Muscle layer of duodenum (tissue), 2 donors: ENCODE data around the gene PKNOX2.

Experiments
- H3K27ac ChIP-seq: one replicate; pipeline ENCODE4 v1.7.0; 2013; ENCODE audit warnings: mild to moderate bottlenecking, low read length
- H3K27me3 ChIP-seq: one replicate; pipeline ENCODE4 v1.7.0; 2013; ENCODE audit warnings: low read depth, mild to moderate bottlenecking, control low read depth, low read length
- H3K36me3 ChIP-seq, 2 donors: one replicate each; pipeline ENCODE4 v1.7.0; 2013; ENCODE audit warnings: low read length in 2 of 2, control low read depth in 1 of 2, mild to moderate bottlenecking in 1 of 2; ENCODE audit not compliant: insufficient read depth in 2 of 2, control insufficient read depth in 1 of 2
- H3K4me1 ChIP-seq, 2 donors: one replicate each; pipeline ENCODE4 v1.7.0; 2013; ENCODE audit warnings: low read length in 2 of 2, mild to moderate bottlenecking in 2 of 2, control low read depth in 1 of 2, moderate library complexity in 1 of 2; ENCODE audit not compliant: insufficient read depth in 2 of 2, control insufficient read depth in 1 of 2
- H3K4me3 ChIP-seq, 2 donors: one replicate each; pipeline ENCODE4 v1.7.0; 2013; ENCODE audit warnings: low read length in 2 of 2, low read depth in 1 of 2, mild to moderate bottlenecking in 1 of 2
- H3K9me3 ChIP-seq, 2 donors: one replicate each; pipeline ENCODE4 v1.7.0; 2013; ENCODE audit warnings: low read length in 2 of 2, control low read depth in 1 of 2, mild to moderate bottlenecking in 1 of 2; ENCODE audit not compliant: control insufficient read depth in 1 of 2
- donor health status: healthy.

PKNOX2 gene

GRCh38 chr11:125257751-125258150 is 93.2 kb downstream of the PKNOX2 start:
- H3K27ac ChIP-seq, result no peak overlapping the region
- no peaks in the 10 kb centered on the region for H3K36me3 ChIP-seq
- H3K27me3 ChIP-seq, result no peaks in the 10 kb centered on the region
- H3K9me3 ChIP-seq, result no peaks in the 10 kb centered on the region
- no peak overlapping the region for H3K4me3 ChIP-seq
- peaks cover 4 to 17% of the 10 kb centered on the region in 2 donors for H3K4me1 ChIP-seq

GRCh38 chr11:125258291-125259032 is 93.9 kb downstream of the PKNOX2 start:
- Histone ChIP-seq H3K36me3 (no peaks in the 10 kb centered on the region), H3K9me3 (no peaks in the 10 kb centered on the region), H3K4me3 (no peak overlapping the region), H3K4me1 (peaks cover 6 to 24% of the 10 kb centered on the region in 2 donors), H3K27ac (no peak overlapping the region), H3K27me3 (peaks cover 7% of the 10 kb centered on the region)

- Histone ChIP-seq H3K9me3 (no peaks in the 10 kb centered on the region), H3K27ac (no peak overlapping the region), H3K36me3 (no peaks in the 10 kb centered on the region), H3K4me3 (no peak overlapping the region), H3K4me1 (peaks cover 6 to 28% of the 10 kb centered on the region in 2 donors), H3K27me3 (peaks cover 8% of the 10 kb centered on the region)
Observed at GRCh38 chr11:125261588-125261987, 97.0 kb downstream of the PKNOX2 start.

DNA sequence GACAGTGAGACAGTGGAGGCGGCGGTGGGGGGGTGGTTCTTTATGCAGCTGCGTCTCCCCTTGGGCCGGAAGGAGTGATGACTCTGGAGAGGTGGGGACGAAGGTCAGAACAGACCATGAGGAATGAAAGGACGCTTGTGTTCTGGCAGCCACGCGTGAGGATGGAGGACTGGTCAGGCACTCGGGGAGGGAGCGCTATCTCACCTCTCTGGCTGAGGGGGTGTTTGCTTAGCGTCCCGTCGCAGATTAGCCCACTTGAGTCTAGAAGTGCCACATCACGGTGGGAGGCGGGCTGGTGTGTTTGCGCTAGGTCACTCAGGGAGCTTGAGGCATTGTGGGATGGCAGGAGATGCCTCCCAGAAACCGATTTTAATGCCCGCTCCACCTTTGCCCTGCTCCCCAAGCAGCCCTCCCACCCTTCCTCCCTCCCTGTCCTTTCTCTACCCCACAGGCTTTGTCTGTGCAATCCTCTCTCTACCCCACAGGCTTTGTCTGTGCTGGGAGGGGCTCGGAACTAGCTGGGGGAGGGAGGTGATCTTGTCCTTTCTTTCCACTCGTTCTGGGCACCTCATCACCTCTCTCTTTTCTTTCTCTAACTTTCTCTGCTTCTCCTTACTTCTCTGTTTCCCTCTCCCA is 97.8 kb downstream of the PKNOX2 start:
- no peak overlapping the region for H3K4me3 ChIP-seq
- H3K27ac ChIP-seq, result no peak overlapping the region
- no peaks in the 10 kb centered on the region for H3K36me3 ChIP-seq

DNA sequence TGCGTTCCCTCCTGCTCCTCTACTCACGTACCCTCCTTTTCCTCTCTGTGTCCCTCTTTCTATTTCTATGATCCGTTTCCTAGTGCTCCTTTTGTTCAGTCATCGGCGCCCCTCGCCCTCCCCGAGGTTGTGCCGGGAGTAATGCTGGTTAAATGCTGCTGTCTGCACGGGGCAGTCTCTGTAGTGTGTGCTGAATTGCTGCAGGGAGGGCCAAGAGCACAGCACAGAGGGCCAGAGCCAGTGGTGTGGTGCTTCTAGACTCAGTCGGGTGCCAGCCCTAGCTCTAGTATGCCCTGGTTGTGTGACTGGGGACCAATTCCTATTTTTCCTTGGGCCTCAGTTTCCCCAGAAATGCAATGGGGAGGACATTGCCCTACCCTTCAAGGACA is 98.3 kb downstream of the PKNOX2 start:
- Histone ChIP-seq H3K27me3 (peaks cover 8% of the 10 kb centered on the region), H3K36me3 (no peaks in the 10 kb centered on the region), H3K4me1 (peaks cover 6 to 28% of the 10 kb centered on the region in 2 donors), H3K4me3 (no peak overlapping the region), H3K9me3 (no peaks in the 10 kb centered on the region), H3K27ac (no peak overlapping the region)

More for the DNA sequence above, 97.8 kb downstream of the PKNOX2 start:
- peaks cover 8% of the 10 kb centered on the region for H3K27me3 ChIP-seq
- H3K9me3 ChIP-seq, result no peaks in the 10 kb centered on the region
- H3K4me1 ChIP-seq, result peaks cover 6 to 28% of the 10 kb centered on the region in 2 donors

DNA sequence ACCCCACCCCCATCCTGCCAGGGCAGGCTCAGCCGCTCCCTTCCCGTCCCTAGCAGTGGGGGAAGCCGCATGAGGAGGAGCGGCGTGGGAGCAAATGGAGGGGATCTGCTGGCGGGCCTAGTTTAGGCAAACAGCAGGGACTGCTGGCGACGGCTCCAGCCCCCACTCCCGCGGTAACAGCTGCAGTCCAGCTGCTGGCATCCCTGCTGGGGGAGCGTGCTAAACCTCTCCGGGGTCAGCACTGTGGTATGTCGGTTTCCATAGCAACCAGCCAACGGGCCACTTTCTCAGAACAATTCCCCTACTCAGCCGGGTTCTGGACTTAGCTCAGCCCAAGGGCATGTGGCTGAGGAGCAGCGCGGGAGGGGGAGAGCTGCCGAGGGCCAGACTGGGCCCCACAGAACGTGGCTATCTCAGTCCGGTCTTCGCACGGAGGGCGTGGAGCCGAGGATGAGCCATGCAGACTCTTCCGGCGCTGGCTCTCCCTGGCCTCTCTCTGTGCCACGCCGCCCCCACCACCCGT is 98.8 kb downstream of the PKNOX2 start:
- Histone ChIP-seq H3K4me3 (no peak overlapping the region), H3K9me3 (no peaks in the 10 kb centered on the region), H3K4me1 (peaks cover 6 to 28% of the 10 kb centered on the region in 2 donors), H3K27me3 (peaks cover 8% of the 10 kb centered on the region), H3K27ac (no peak overlapping the region), H3K36me3 (no peaks in the 10 kb centered on the region)

- peaks cover 6 to 28% of the 10 kb centered on the region in 2 donors for H3K4me1 ChIP-seq
- no peak overlapping the region for H3K4me3 ChIP-seq
- no peaks in the 10 kb centered on the region for H3K36me3 ChIP-seq
- H3K9me3 ChIP-seq, result no peaks in the 10 kb centered on the region
- no peak overlapping the region for H3K27ac ChIP-seq
- peaks cover 8% of the 10 kb centered on the region for H3K27me3 ChIP-seq
Observed at GRCh38 chr11:125264100-125265022, 99.8 kb downstream of the PKNOX2 start.

- Histone ChIP-seq H3K4me3 (no peak overlapping the region), H3K9me3 (no peaks in the 10 kb centered on the region), H3K27me3 (peaks cover 8% of the 10 kb centered on the region), H3K27ac (no peak overlapping the region), H3K36me3 (no peaks in the 10 kb centered on the region), H3K4me1 (peaks cover 4 to 13% of the 10 kb centered on the region in 2 donors)
Observed at GRCh38 chr11:125267548-125267947, 103.0 kb downstream of the PKNOX2 start.

- H3K27me3 ChIP-seq, result no peaks in the 10 kb centered on the region
- H3K9me3 ChIP-seq, result no peaks in the 10 kb centered on the region
- no peak overlapping the region for H3K27ac ChIP-seq
- no peak overlapping the region for H3K4me3 ChIP-seq
- H3K4me1 ChIP-seq, result peaks cover 0 to 3% of the 10 kb centered on the region in 2 donors
- H3K36me3 ChIP-seq, result no peaks in the 10 kb centered on the region
Observed at GRCh38 chr11:125268611-125269010, 104.1 kb downstream of the PKNOX2 start.

- H3K4me3 ChIP-seq, result no peak overlapping the region
- no peaks in the 10 kb centered on the region for H3K4me1 ChIP-seq
- H3K36me3 ChIP-seq, result no peaks in the 10 kb centered on the region
- no peaks in the 10 kb centered on the region for H3K9me3 ChIP-seq
- H3K27me3 ChIP-seq, result no peaks in the 10 kb centered on the region
- H3K27ac ChIP-seq, result no peak overlapping the region
Observed at GRCh38 chr11:125270106-125270505, 105.6 kb downstream of the PKNOX2 start.

- no peak overlapping the region for H3K27ac ChIP-seq
- H3K9me3 ChIP-seq, result no peaks in the 10 kb centered on the region
Observed at GRCh38 chr11:125270711-125271110, 106.2 kb downstream of the PKNOX2 start.

More at GRCh38 chr11:125270711-125271110, 106.2 kb downstream of the PKNOX2 start:
- Histone ChIP-seq H3K27me3 (no peaks in the 10 kb centered on the region), H3K36me3 (no peaks in the 10 kb centered on the region), H3K4me3 (no peak overlapping the region), H3K4me1 (no peaks in the 10 kb centered on the region)
